GM10847 (cell line): ENCODE measurements around the gene GNB1L.

ENCODE experiments used
- POLR2A ChIP-seq: IDR thresholded peaks from 2 replicates; pipeline ENCODE4 v1.6.1; 2011; ENCODE audit not compliant: insufficient read length; ENCODE audit errors: extremely low read depth

GNB1L gene

GRCh38 chr22:19880786-19881569 lies 26.3 kb upstream of the GNB1L start:
- TF ChIP-seq POLR2A: no peak

GRCh38 chr22:19879992-19880785 lies 25.5 kb upstream of the GNB1L start:
- TF ChIP-seq POLR2A: no peak

GRCh38 chr22:19879643-19879991 lies 24.9 kb upstream of the GNB1L start:
- TF ChIP-seq POLR2A: no peak

DNA sequence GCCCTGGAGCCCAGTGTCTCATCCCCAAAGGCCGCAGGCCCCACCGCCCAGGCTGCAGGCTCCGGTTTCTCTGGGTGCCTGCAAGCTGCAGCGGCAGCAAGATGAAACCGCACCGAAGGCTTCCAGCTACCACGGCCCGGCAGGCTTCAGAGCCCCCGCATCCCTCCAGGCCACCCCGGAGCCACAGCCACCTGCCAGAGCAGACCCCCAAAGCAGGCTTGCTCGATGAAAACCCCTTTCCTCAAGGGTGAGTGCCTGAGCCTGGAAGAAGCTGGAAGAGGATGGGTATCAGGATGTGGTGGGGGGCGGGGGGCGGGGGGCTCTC lies 24.5 kb upstream of the GNB1L start:
- TF ChIP-seq POLR2A: no peak

DNA sequence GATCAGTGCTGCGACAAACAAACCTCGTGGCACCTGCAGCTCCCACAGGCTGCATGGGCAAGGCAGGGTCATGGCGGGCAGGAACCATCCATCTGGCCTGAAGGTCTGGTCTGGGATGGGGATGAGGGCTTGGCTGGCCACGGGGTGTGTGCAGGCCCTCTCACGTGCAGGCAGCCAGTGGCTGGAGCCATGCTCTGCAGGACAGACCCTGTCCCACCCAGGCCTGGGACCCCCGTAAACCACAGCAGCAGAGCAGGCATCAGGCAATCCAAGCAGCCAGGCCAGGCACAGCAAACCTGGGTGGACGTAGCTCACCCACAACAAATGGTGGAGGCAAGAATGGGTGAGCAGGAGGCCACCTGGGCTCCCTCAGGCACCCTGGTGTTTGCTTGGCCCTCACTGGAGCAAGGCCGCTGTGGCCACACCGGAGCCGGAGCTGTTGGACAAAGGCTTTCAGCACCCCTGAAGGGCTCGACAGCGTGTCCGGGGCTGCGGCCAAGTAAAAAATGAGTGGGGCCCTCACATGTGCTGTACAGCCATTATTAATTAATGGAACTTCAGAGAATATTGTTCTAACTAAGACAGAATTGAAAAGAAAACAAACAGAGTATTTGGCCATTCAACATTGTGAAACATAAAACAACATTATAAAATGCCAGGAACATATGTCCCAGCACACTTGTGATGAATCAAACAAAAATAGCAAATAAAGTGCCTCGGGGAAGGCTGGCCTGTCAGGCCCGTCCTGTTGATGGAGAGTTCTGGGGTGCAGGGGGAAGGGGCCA lies 24.0 kb upstream of the GNB1L start:
- TF ChIP-seq POLR2A: no peak

DNA sequence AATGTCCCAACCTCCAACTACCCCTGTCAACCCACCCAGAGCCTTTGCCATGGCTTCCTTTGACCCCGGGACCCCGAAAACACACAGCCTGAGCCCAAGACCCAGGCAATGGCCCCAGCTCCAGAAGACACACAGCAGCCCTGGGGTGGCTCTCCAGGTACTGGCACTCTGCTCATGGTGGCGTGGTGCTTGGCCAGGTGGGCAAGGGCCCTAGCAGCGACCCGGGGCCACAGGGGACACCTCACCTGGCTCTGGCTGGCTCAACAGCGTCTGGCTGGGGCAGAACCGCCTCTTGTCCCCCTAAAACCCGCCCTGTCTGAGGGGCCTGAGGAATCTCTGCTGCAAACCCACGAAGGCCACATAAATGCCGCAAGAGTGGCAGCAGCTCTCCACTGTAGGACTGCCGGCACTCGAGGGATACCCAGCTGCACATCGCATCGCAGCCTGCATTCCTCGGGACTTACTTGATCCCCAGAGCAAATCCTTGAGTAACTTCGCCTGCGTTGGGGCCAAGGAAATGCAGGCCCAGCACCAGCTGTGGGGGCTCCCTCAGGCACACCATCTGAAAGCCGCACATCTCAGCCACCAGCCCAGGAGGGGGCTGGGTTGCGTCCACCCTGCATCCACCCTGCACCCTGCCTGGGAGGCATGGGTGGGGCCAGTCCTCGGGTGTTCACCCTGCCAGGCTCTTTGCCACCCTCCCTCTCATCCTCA lies 23.1 kb upstream of the GNB1L start:
- TF ChIP-seq POLR2A: no peak

GRCh38 chr22:19876941-19877625 lies 22.4 kb upstream of the GNB1L start:
- no peak for TF ChIP-seq POLR2A

DNA sequence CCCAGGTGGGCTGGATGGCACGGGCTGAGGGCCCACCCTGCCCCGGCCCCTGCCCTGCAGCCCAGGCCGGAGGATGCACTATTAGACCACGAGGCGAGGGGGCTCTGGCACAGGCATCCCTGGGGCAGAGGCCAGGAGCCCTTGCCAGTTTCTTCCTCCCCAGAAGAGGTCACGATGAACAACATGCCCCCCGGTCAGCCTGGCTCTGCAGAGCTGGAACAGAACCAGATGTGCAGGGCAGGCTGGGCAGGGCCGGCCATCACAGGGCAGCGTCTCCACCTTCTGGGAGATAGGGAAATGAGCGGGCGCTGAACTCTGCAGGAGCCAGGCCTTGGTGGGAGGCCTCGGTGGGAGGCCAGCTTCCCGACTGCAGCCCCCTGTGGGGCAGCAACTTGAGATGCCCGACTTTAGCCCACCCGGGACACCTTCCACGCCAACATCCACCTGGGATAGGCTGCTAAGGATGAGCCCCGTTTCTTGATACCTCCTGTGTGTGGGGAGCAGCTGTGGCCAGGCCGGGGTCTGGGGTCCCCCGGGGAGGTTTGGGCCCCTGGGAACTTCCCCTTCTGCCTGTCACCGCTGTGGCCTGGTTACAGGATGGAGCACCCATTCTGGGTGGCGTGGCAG lies 21.8 kb upstream of the GNB1L start:
- no peak for TF ChIP-seq POLR2A

GRCh38 chr22:19875531-19876313 lies 21.0 kb upstream of the GNB1L start:
- TF ChIP-seq POLR2A: no peak

- TF ChIP-seq POLR2A: no peak
Observed at GRCh38 chr22:19875061-19875530, 20.4 kb upstream of the GNB1L start.

DNA sequence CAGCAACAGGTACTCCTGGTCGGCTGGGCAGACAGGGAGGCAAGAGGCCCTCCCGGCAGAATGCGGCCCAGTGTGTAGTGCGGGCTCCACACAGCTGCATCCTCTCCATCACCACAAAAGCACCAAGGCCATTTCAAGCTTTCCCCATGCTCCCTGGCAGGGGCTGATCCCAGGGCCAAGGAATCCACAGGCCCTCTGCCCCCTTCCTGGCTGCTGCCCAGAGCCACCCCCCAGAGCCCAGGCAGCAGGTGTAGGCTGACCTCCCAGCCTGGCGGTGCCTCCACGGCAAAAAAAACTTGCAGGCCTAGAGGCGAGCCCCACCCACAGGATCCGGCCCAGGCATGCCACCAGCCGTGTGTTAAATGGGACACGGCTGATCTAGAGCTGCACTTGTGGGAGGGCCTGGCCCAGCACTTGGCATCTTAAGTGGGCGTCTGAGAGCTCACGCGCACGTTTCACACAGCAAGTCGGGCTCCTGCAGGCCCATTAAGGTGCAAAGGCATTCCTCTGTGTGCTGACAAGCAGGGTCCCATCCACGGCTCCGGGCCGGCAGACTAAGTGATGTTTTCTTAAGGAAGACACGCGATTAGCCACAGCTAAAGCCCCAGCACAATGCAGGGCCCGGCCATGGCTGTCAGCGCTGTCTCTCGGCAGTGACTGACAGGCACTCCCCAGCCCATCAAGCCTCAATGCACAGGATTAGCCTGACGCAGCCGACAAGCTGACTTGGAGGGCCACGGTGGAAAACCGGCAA lies 19.8 kb upstream of the GNB1L start:
- no peak for TF ChIP-seq POLR2A

- no peak for TF ChIP-seq POLR2A
Observed at GRCh38 chr22:19873960-19874306, 19.3 kb upstream of the GNB1L start.
